ENCODE data around the gene TREM1. TPM values are rescaled to one million over a fixed set of nuclear protein-coding genes. Genes with fewer than 3 reads are reported as not detected.

Gene TREM1
- total RNA-seq = not detected in 2 replicates

DNA sequence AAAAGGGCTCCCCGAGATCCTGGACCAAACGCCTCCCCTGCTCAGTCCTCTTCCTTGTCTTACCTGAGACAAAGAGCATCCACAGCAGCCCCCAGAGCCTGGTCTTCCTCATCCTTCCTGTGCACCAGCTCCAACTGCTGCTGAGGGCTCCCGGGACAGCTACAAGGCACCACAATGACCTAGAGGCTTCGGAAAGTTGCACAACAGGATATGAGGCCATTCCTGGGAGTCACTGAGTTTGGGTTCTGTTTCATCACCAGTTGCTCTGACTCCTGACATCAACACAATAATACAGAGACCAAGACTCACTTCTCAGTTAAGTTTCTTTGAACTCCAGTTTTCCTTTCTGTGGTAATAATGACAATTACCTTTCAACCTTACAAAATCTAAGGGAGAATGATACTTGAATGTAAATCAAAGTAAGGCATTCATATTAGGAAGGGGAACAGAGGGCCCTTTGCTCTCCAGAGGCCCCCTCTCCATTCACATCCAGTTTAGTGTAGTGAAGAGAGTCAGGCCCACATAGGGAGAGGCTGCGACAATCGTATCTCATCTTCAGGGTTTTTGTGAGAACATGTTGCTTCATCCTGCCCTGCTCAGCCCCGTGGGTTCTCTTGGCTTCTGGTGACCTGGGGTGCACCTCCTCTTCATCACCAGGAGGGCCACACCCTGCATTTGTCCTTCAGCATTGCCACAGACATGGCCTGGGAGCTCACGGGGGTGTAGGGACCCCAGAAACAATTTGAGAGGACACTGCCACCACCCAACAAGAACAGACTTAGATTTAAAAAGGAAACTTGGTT lies at the start of gene TREM1:
Gene TREM1, minus strand, starts transcription at position 139 of the 803 bp plus-strand sequence. Its CDS starts 27 bp downstream, at position 112.

DNA sequence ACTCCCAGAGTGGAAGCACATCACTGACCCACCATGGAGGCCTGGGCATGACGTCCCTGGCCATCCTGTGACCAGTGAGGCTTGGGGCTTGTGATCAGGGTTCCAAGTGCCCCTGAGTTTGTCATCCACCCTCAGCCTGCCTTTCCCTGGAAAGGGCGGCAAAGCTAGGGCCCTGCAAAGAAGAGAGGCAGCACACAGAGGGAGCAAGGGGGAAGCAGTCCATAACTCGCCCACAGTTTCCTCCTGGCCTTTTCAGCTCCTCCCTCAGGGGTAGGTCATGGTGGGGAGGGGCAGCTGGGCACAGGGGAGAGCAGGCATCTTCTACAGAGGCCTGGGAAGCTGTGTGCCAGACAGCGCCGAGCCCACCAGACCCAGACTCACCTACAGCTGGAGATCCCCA lies 48.8 kb upstream of the TREM1 start, which contains the start of gene NCR2:
Gene NCR2, plus strand, starts transcription at position 313 of the 400 bp plus-strand sequence. CDS start 269 bp downstream, outside the sequence.

DNA sequence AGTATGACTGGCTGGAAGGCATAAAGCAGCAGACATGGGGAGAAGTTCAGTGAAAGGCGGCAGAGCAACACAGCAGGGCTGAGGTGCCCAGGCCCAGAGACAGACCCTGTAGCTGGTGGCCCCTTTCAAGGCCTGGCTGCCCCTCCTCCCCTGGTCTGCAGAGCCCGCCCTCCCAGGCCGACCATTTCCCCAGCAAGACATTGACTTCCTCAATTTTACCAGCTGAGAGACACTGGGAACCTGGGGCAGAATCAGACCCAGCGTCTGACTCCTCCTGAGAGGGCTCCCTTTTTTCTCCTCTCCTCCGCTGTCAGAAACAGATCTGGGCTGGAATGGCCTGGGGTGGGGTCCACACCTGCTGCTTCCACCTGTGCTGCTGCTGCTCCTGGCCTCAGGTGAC lies 58.4 kb downstream of the TREM1 start, which contains the start of gene TREML4:
Gene TREML4, plus strand, starts transcription at position 254 of the 400 bp plus-strand sequence. Its CDS starts 79 bp downstream, at position 333.

Small RNA genes within 50 kb of the gene (small RNA-seq; reads per million reads assigned to genes)
- gene AL391903.2 (not detected), gene AL391903.3 (not detected), gene RNA5SP207 (not detected), gene RNU6-643P (not detected)

Other genes with a start within 250 kb of the TREM1 start
- 0.14 TPM in 1 of 2 replicates, not detected in the other for gene UNC5CL, start 247.5 kb downstream of the TREM1 start, total RNA-seq
- not detected in 2 replicates for gene TSPO2, start 244.2 kb downstream of the TREM1 start, total RNA-seq
- gene APOBEC2, start 233.5 kb downstream of the TREM1 start, total RNA-seq = not detected in 2 replicates
- gene OARD1, start 214.3 kb downstream of the TREM1 start, total RNA-seq = 10.8 TPM in 2 replicates
- gene NFYA, start 213.7 kb downstream of the TREM1 start, total RNA-seq = 17.3 and 21.1 TPM in 2 replicates
- not detected in 2 replicates for gene TREML1, start 132.3 kb downstream of the TREM1 start, total RNA-seq
- not detected in 2 replicates for gene TREM2, start 123.6 kb downstream of the TREM1 start, total RNA-seq
- not detected in 2 replicates for gene TREML2, start 85.5 kb downstream of the TREM1 start, total RNA-seq
- gene TREML4, start 58.3 kb downstream of the TREM1 start, total RNA-seq = not detected in 2 replicates
- not detected in 2 replicates for gene NCR2, start 48.9 kb upstream of the TREM1 start, total RNA-seq